Raji (cell line): ENCODE measurements around the gene SYT1.

Experiments
- POLR2A ChIP-seq: IDR thresholded peaks from 2 replicates; pipeline ENCODE4 v1.6.1; 2011; ENCODE audit warnings: low read depth, low read length, control low read depth; ENCODE audit not compliant: insufficient read depth

Gene SYT1

DNA sequence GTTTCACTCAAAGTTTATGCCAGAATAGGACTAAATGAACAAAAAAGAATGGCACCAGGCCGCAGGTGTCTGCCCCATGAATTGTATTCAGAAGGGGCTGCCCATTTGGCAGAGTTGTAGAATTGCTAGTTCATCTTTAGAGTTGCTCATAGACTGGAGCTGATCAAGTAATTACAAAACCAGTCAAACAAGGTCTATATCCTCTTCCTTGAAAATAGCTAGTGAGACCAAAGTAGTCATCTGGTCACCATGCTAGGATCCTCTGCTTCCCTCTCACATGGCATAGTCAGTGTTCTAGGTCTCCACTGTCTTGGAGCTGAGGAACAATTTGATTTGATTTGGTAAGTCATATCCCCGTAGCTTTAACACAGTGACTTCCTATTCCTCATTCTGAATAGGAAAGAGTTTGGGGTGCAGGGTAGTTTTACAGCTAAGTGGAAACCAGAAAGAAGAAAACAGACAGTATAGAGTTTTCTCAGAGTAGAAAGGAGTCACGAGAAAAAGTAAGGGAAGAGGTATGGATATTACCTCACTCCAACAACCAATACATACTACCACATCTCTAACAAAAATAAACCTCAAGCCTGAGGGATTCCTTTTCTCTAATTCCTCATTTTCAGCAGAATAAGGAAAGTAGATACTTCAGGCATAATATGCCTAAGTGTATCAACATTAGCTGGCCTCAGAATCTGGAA lies 574.1 kb downstream of the SYT1 start:
- no peak for TF ChIP-seq POLR2A

DNA sequence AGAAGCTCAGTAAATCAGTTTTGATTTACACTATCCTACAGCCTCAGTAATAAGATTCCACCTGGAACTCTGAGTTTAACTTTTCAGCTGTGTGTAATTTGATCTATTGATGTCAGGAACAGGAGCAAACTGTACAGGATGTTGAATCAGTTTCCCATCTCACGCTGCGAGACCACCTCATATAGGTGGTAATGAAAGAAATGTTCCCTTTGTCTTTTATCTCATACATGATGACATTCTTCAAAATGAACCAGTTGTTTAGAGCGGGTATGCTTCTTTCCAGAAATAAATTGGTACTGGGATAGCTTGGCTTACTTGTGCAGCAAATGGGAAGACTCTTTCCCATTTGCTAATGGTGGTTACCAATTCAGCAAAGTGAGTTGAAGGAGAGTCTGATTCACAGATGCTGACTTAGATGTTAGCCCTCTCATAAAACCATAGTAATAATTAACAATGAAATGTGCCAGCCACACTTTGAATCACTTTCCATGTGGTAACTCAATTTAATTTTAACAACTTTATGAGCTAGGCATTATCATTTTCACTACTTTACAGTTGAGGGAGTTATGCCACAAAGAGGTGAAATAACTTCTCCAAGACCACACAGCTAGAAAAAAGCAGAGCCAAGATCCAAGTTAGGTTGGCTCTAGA lies 574.7 kb downstream of the SYT1 start:
- no peak for TF ChIP-seq POLR2A

DNA sequence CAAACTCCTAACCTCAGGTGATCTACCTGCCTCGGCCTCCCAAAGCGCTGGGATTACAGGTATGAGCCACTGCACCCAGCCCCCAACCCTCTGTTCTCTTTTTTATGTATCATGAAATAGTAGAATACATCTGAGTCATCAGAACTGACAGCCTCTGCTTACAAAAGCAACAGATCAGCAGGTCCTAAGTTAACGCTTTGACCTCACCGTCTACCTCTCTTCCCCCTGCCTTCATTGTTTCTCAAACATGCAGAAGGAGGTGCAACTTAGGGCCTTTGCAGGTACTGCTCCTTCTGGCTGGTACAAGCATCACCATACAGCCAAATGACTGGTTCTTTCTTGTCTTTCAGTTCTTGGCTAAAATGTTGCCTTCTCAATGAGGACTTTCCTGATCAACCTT lies 577.0 kb downstream of the SYT1 start:
- TF ChIP-seq POLR2A: no peak

DNA sequence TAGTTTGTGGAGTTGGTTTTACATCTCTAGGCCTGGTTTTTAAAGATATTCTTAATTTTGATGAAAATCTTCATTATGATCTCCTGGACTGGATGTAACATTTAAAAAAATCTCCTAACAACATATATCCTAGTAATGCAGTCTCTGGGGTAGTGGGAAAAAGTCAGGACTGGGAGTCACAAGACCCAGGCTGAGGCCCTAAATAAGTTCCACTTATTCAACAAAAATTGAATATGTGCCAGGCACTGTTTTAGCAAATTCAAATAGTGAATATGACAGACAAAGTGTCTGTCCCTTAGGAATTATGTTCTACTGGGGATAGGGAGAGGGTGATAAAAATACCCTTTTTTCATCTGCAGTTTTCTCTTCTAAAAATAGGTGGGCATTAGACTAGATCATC lies 577.8 kb downstream of the SYT1 start:
- no peak for TF ChIP-seq POLR2A

DNA sequence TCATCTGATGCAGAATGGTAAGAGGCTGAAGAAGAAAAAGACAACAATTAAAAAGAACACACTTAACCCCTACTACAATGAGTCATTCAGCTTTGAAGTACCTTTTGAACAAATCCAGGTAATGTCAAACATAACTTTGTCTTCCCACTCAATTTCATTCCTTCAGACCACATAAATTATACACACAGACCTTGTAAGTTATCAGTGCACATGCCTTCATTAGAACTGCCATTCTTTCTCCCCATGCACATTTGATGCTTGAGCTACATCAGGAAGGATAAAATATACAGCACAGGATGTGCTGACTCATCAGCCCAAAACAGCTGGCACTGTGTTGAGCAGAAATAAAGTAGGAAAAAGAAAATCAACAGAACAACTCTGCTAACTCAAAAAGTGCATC lies 579.5 kb downstream of the SYT1 start:
- no peak for TF ChIP-seq POLR2A

DNA sequence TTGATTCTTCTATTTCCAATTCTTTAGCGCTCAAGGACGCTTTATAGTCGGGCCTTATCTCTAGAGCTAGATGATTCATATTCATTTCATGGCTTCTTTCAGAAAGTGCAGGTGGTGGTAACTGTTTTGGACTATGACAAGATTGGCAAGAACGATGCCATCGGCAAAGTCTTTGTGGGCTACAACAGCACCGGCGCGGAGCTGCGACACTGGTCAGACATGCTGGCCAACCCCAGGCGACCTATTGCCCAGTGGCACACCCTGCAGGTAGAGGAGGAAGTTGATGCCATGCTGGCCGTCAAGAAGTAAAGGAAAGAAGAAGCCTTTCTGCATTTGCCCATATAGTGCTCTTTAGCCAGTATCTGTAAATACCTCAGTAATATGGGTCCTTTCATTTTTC lies 584.2 kb downstream of the SYT1 start:
- TF ChIP-seq POLR2A: no peak

DNA sequence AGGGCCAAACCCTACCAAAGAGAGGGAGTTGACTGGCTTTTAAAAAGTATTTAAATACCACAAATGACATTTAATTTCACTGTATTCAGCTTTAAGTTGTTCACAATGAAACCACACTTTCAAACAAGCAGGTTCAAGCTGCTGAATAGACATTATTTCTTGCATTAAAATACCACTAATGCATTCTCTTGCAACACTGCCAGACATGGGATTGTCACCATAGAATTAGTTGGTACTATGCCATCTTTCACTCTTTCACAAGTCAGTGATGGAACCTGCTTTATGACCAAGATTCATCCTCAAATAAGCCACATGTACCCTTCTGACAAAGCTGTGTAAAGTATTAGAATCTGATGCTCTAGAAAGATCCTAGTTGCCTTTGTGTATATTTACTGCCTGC lies 586.8 kb downstream of the SYT1 start:
- TF ChIP-seq POLR2A: no peak

DNA sequence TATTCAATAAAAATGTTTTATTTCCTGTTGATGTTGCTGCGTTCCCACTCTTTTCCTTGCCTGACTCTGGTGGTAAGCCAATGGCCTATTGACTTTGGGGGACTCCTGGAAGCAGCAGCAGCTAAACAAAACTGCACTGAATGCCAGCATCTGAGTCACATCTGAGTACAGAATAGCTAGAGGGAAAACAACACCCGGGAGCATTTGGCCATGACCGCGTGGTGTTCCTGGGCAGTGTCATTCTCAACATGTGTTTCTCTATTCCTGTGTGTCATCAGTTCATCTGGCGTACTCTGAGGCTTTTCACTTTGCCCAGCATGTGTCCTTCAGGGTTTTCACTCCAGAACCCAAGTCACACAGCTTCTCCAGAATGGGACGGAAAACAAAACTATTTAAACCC lies 587.4 kb downstream of the SYT1 start:
- TF ChIP-seq POLR2A: no peak

DNA sequence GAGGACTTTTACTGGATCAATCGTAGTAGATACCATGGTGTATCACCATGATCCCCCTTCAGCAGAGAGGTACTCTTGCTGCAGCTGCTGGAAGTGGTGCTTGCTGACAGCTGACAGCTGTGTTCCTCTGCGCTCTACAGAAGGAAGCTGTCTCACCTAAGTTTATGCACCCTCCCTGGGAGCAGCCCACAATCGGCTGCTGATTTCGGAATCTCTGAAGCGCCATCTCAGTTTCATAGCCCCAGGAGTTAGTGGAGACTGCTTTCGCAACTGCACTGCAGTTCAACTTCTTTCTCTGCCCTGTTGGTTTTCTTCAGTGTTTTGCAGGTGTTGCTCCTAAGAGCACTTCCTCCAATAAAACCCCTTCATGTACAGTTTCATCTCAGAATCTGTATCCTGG lies 588.3 kb downstream of the SYT1 start:
- TF ChIP-seq POLR2A: no peak

DNA sequence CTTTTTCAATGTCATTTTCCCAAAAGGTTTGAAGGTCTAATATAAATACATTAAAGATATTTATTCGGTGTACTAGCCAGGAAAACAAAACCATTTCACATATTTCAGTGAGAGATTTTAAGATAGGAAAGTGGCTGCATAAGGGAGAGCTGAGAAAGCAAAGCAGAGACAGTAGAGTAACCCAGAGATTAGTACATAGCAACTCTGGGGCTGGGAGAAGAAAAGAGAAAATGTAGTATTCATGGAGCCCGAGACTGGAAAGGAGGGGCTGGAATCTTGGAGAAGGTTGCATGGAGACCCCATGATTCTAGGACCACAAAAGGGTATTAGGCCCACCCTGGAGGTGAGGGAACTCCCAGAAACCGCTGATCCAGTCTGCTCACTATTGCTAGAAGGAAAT lies 589.2 kb downstream of the SYT1 start:
- TF ChIP-seq POLR2A: no peak

DNA sequence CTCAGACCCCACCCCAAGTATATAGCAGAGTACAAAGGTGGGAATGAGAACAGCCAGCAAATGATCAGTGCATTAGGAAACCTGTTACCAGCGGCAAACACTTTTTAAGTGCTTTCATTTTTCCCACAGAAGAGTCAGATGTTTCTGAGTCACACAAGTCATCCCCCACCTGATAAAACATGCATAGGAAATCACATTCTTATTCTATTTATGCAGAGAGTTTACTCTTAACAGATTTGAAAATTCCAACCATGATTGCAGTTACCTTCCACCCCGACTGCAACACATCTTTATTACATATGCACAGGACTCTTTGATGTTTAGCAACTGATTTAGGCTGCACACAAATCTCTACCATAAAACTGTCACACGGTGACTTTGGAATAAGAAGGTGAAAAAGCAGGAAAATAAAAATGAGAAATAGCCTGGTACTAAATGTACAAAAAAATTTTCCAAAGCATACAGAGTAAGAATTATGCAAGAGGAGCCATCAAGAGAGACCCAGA lies 589.8 kb downstream of the SYT1 start:
- no peak for TF ChIP-seq POLR2A

DNA sequence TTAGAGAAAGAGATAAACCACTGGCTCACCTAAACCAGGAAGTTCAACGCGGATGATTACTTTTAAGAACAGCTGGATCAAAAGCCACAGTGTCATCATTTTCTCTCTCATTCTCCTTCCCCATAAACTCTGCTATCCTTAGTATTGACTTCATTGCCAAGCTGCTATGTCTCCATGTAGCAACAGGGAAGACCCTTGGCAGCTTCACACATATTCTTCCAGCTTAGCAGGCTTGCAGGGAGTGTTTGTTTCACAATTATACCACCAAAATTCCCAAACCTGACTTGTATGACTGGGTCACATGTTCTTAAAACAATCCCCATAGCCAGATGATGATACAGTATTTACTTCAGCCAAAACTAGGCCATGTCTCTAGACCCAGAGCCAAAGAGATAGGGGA lies 590.7 kb downstream of the SYT1 start:
- TF ChIP-seq POLR2A: no peak

DNA sequence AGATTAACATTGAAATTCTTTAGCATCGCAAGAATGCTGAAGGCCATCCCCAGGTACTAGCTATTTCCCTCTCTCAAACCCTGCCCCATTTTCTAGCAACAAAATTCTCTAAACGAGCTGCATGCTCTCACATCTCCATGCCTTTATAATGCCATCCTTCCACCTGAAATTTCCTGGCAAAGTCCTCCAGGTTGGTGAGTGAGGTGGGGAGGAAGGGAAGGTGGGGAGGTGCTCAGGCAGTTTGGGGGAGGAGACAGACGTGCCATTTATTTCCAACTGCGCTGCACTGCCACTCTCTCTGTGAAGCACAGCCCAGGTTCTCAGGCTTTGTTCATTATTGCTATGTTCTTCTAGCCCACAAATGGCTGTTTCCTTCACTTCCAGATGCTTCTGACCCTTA lies 617.7 kb downstream of the SYT1 start:
- TF ChIP-seq POLR2A: no peak

DNA sequence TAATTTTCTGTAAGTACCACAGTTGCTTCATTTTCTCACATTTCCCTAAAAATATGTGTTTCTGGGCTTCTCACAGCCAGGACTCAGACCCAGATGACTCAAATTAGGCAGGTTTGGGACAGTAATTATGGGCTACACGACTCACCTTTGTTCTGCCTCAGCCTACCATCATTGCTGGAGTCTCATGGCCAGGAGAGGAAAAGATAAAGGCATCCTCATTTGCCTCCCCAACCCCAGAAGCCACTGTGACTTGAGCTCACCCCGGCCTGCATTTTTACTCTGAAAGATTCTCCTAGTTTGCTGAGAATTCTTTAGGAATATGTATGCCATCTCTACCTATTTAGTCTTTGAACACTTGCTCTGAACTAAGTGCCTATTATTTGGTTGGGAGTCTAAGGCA lies 618.3 kb downstream of the SYT1 start:
- TF ChIP-seq POLR2A: no peak

DNA sequence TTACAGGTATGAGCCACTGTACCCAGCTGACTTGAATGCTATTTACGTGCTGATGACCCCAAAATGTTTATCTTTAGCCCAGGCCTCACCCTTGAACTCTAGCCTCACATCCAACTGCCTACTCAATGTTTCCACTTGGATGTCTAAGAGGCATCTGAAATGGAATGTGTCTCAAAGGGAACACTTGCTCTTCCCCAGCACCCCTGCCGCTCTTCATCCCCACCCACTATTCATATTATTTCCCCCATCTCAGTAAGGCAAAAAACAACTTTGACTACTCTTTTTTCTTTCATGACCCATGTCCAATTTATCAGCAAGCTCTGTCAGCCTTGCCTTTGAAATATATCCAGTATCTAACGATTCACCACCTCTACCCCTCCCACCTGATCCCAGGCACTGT lies 621.6 kb downstream of the SYT1 start:
- no peak for TF ChIP-seq POLR2A

DNA sequence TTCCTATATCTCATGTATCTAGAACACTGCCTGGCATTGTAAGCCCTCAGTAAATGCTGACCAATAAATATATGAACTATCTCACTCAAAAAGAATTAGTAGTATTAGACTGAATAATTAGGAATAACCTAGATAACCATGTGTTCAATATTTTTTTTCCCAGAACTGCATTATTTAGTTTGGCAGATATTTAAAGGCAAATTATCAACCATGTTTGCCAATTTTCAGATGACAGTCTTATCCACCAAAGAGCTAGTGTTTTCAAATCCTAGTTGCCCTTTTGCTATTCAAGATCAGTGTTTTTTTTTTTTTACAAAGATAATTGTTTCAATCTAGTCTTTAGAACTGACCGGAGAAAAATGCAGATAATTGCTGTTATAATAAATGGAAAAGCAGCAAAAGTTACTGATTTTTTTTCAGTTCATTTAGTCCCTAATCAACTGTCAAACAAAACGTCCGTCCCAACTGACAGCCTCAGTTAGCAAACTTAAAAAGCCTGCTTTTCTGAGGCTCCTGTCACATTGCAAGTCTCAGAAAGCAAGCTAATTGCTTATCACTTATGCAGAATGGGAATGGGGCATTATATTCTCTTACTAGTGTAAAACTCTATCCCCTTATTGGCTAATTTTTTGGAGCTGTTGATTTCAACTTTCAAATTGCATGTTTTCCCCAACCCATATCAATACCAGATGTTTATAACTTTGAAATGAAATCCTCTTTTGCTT lies 623.0 kb downstream of the SYT1 start:
- TF ChIP-seq POLR2A: no peak
